ENCODE results near the gene VARS2.
A peak's percentile ranks its signal among the peaks of the same experiment; 100 is the strongest.

DNA sequence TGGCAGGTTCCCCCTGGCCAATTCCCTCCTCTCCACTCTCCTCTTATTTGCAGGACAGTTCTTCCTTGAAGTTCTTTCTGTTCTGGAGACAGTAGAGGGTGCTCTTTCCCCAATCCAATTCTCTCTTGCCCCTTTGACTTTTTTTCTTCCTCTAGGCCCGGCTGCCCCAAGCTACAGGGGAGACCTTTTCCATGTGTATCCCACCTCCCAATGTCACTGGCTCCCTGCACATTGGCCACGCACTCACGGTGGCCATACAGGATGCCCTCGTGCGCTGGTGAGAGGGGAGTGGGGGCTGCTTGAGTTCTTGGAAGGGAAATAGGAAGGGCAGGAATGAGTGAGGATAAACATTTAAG is 1.5 kb downstream of the VARS2 start:
- TF ChIP-seq, protein P1, sequence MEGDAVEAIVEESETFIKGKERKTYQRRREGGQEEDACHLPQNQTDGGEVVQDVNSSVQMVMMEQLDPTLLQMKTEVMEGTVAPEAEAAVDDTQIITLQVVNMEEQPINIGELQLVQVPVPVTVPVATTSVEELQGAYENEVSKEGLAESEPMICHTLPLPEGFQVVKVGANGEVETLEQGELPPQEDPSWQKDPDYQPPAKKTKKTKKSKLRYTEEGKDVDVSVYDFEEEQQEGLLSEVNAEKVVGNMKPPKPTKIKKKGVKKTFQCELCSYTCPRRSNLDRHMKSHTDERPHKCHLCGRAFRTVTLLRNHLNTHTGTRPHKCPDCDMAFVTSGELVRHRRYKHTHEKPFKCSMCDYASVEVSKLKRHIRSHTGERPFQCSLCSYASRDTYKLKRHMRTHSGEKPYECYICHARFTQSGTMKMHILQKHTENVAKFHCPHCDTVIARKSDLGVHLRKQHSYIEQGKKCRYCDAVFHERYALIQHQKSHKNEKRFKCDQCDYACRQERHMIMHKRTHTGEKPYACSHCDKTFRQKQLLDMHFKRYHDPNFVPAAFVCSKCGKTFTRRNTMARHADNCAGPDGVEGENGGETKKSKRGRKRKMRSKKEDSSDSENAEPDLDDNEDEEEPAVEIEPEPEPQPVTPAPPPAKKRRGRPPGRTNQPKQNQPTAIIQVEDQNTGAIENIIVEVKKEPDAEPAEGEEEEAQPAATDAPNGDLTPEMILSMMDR (IDR thresholded peaks at IDR 0.05) = peak in 2 of 3 experiments; percentile 52 to 63
- TF ChIP-seq POLR2A (IDR thresholded peaks at IDR 0.05) = no peak
